ENCODE data around the gene FARP1. TPM values are rescaled to one million over a fixed set of nuclear protein-coding genes. Genes with fewer than 3 reads are reported as not detected.

Gene FARP1
- total RNA-seq, 4 donors from 2014 or later, result 21.2 to 56.5 (median 35.1) TPM

DNA sequence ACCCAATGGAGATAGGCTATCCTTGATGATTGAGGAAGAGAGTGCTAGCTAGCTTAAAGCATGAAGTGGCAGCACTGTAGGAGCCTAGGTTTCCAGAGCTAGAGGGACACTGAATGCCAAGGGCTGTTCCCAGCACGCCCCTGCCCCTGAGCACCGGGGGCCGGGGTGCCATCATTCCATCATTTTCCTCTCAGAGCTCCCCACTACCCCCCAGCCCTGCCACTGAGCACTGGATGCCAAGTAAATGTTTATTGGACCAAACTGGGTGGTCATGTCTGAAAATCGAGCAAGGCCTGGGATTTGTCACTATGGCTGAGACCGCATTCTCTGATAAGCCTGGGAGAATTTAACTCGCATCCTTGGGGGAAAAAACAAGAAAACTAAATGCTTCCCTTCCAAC, 291.2 kb downstream of the FARP1 start:
- H3K9me3 ChIP-seq, result no peaks in the 10 kb centered on the region
- TF ChIP-seq POLR2A (IDR thresholded peaks at IDR 0.05; ENCODE audit: low read depth) (no peak), EP300 (IDR thresholded peaks at IDR 0.05) (no peak), POLR2AphosphoS5 (IDR thresholded peaks at IDR 0.05) (no peak)
- TF ChIP-seq, protein P1, sequence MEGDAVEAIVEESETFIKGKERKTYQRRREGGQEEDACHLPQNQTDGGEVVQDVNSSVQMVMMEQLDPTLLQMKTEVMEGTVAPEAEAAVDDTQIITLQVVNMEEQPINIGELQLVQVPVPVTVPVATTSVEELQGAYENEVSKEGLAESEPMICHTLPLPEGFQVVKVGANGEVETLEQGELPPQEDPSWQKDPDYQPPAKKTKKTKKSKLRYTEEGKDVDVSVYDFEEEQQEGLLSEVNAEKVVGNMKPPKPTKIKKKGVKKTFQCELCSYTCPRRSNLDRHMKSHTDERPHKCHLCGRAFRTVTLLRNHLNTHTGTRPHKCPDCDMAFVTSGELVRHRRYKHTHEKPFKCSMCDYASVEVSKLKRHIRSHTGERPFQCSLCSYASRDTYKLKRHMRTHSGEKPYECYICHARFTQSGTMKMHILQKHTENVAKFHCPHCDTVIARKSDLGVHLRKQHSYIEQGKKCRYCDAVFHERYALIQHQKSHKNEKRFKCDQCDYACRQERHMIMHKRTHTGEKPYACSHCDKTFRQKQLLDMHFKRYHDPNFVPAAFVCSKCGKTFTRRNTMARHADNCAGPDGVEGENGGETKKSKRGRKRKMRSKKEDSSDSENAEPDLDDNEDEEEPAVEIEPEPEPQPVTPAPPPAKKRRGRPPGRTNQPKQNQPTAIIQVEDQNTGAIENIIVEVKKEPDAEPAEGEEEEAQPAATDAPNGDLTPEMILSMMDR (IDR thresholded peaks at IDR 0.05), result no peak
- H3K27ac ChIP-seq (replicated peaks in 1 of 4), result no peak overlapping the region
- peaks cover 0 to 25% (median 13%) of the 10 kb centered on the region in 4 donors for H3K36me3 ChIP-seq
- intact Hi-C loops (cut with DNase I), result loop anchor here (10.0 kb wide), 1 partner anchor 289 kb away; the partner anchor contains the start of gene FARP1
- H3K27me3 ChIP-seq, result no peaks in the 10 kb centered on the region
- no peak for DNase-seq (ENCODE audit: extremely low spot score)
- H3K4me3 ChIP-seq, result no peak overlapping the region
- 98% methylated on average over 6 of the region's 6 CpGs for WGBS
- H3K4me1 ChIP-seq, result no peaks in the 10 kb centered on the region

DNA sequence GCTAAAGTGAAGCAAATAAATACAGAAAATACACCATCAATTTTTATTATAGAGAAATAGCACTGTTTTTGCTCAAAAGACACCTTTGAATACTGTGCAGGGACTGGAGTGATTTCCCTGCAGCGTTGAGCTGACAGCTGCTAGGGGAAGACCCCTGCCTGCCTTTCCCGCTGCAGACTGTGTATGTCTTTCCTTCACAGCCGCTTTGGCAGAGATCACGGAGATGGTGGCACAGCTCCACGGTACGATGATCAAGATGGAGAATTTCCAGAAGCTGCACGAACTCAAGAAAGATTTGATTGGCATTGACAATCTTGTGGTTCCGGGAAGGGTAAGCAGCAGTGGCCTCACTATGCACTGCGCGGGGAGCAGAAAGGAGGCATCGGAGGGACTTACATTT, 292.5 kb downstream of the FARP1 start:
- no peaks in the 10 kb centered on the region for H3K4me1 ChIP-seq
- TF ChIP-seq, protein P1 (IDR thresholded peaks at IDR 0.05), result no peak
- TF ChIP-seq POLR2A (IDR thresholded peaks at IDR 0.05; ENCODE audit: low read depth) (no peak), EP300 (IDR thresholded peaks at IDR 0.05) (no peak), POLR2AphosphoS5 (IDR thresholded peaks at IDR 0.05) (no peak)
- no peaks in the 10 kb centered on the region for H3K27me3 ChIP-seq
- H3K36me3 ChIP-seq, result peaks cover 0 to 38% (median 22%) of the 10 kb centered on the region in 4 donors
- no peak overlapping the region for H3K4me3 ChIP-seq
- no peak overlapping the region for H3K27ac ChIP-seq (replicated peaks in 1 of 4)
- 85% methylated on average over 11 of the region's 11 CpGs for WGBS
- intact Hi-C loops (cut with DNase I), result loop anchor here (10.0 kb wide), 1 partner anchor 291 kb away; the partner anchor contains the start of gene FARP1
- DNase-seq (ENCODE audit: extremely low spot score), result no peak
- no peaks in the 10 kb centered on the region for H3K9me3 ChIP-seq

DNA sequence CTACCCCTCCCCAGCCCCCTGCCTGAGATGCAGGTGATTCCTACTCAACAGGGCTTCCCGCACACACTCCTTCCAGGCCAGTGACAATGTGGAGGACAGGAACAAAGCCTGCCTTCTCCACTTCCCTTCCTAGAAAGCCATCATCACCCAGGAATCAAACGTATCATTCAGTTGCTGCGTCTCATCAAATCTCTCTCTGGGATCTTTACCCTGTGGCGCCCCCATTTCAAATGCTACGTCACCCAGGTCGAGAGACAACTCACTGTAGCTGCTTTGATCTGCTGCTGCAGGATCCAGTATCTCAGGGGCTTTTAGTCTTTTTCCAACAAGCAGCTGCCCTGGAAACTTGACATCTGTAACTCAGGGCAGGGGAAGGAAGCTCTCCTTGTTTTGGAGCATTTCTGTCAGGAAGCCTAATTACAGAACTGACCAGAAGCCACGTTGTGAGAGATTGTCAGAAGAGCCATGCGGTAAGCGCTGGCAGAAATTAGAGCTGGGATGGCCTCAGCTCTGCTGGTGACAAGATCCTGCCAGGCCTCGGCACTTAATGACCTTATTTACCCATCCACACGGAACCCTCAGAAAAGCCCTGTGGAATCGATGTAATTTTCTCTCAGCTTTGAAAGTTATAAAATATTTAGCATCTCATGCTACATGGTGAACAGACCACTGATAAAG, 293.5 kb downstream of the FARP1 start:
- TF ChIP-seq, protein P1 (IDR thresholded peaks at IDR 0.05), result no peak
- TF ChIP-seq POLR2A (IDR thresholded peaks at IDR 0.05; ENCODE audit: low read depth), result no peak
- TF ChIP-seq EP300 (IDR thresholded peaks at IDR 0.05), result no peak
- no peak for TF ChIP-seq POLR2AphosphoS5 (IDR thresholded peaks at IDR 0.05)
- DNase-seq (ENCODE audit: extremely low spot score), result no peak
- intact Hi-C loops (cut with DNase I), result loop anchor here (10.0 kb wide), 1 partner anchor 292 kb away; the partner anchor contains the start of gene FARP1
- 74% methylated on average over 12 of the region's 12 CpGs for WGBS
- Histone ChIP-seq H3K9me3 (no peaks in the 10 kb centered on the region), H3K36me3 (peaks cover 0 to 46% (median 26%) of the 10 kb centered on the region in 4 donors), H3K4me1 (no peaks in the 10 kb centered on the region), H3K27me3 (no peaks in the 10 kb centered on the region), H3K27ac (replicated peaks in 1 of 4) (no peak overlapping the region), H3K4me3 (no peak overlapping the region)

DNA sequence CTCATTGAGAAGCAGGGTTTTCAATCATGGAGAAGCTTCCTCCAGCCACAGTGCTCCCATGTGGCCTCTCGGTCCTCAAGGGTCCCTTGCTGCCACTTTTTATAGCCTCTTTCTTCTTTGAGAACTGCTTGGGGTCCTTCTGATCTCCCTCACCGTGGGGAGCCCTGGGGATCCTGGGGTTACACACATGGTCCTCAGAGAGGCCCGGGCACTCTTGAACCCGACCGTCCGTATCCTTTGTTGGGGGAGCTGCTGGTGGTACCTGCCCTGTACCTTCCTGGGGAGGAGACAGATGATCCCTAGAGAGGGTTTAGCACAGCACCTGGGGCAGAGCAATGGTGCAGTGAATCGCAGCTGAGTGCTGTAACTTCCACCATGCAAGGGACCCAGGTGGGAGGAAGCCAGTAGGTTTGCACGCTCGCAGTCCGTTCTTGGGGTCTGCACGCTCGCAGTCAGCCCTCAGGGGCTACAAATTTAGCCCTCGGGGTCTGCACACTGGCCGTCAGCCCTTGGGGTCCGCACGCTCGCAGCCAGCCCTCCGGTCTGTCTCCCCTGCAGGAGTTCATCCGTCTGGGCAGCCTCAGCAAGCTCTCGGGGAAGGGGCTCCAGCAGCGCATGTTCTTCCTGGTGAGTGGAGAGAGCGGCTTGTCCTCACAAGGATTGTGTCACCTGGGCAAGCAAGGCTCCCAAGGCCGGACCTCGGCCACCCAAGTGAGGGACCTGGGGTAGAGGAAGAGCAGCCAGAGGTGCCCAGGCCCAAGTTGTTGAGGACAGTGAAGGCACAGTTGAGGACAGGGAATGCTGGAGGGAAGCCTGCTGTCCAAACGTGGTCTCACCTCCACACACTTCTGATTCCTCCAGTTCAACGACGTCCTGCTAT, 295.6 kb downstream of the FARP1 start:
- TF ChIP-seq POLR2AphosphoS5 (IDR thresholded peaks at IDR 0.05) (no peak), EP300 (IDR thresholded peaks at IDR 0.05) (no peak), POLR2A (IDR thresholded peaks at IDR 0.05; ENCODE audit: low read depth) (no peak)
- TF ChIP-seq, protein P1 (IDR thresholded peaks at IDR 0.05), result no peak
- WGBS, result 93% methylated on average over 17 of the region's 27 CpGs
- peaks cover 0 to 50% (median 26%) of the 10 kb centered on the region in 4 donors for H3K36me3 ChIP-seq
- H3K27me3 ChIP-seq, result no peaks in the 10 kb centered on the region
- no peak overlapping the region for H3K4me3 ChIP-seq
- no peaks in the 10 kb centered on the region for H3K4me1 ChIP-seq
- no peak for DNase-seq (ENCODE audit: extremely low spot score)
- H3K9me3 ChIP-seq, result no peaks in the 10 kb centered on the region
- H3K27ac ChIP-seq (replicated peaks in 1 of 4), result no peak overlapping the region
- intact Hi-C loops (cut with DNase I), result loop anchor here (10.0 kb wide), 1 partner anchor 294 kb away; the partner anchor contains the start of gene FARP1

All from esophagus muscularis mucosa (tissue), 4 donors.